Head of caudate nucleus (tissue), 42 donors: ENCODE measurements around the gene DLG1.

ENCODE experiments used
- DNase-seq, 42 donors: peaks; one replicate each; pipeline versions ENCODE4 v3.0.0 to v3.0.0-alpha.2; 2020 to 2021; ENCODE audit warnings: mixed read lengths in 7 of 42
- intact Hi-C: fragments of 100-400 bp; cut with DNase I; formaldehyde crosslinking; loops from one replicate; pipeline ENCODE4 v1.15.0; 2022

The DLG1 gene

DNA sequence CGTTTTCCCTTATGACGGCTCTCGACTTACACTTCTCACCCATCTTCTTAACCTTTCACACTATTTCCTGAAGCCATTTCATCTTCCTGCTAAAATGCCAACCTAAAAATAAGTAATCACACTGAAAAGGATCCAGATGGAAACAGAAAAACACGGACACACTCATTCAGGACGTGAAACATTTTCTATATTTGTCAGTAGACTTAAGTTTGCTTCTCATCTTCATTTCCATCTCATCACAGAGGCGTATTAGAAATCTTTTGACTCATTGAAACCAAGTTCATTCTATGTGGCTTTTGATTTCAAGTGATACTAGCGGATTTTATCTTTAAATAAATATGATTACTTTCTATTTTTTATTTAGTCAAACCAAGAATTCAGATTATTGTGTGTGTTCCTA, 27.4 kb upstream of the DLG1 start:
- no peak for DNase-seq
- intact Hi-C loops: no loop called here

DNA sequence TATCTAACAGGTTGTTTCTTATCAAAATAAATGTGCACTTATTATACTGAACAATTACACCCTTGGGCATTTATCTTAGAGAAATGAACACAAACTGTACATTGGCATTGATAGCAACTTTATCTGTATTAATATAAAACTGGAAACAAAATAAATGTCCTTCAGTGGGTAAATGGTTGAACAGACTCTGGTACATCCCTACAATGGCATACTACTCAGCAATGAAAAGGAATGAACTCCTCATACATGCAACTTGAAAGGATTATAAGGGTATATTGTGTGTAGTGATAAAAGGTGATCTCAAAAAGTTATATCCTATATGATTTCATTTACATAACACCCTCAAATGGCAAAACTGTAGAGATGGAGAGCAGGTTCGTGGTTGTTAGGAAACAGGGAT, 23.7 kb upstream of the DLG1 start:
- no peak for DNase-seq
- intact Hi-C loops: no loop called here

DNA sequence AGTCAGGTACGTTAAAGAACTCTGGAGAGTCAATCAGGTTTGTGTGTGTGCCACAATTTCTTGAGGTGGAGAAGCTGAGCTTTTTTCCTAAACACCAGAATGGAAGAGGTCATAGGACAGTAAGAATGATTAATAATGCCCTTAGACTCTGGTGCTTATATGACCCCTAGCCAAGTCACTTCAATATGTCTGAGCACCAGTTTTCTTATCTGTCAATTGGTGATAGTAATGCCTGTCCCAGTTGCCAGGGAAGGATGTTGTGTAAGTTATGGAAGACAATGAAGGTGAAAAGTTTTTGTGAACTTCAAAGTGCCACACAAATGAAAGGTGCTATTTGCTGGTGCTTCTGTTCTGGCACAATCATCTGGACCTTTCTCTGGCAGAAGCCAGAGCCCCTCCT, 22.2 kb upstream of the DLG1 start:
- intact Hi-C loops: no loop called here
- DNase-seq: no peak

GRCh38 chr3:197317250-197317963, 19.0 kb upstream of the DLG1 start:
- intact Hi-C loops: no loop called here
- no peak for DNase-seq

GRCh38 chr3:197312431-197312830, 14.0 kb upstream of the DLG1 start:
- DNase-seq: no peak
- intact Hi-C loops: no loop called here

DNA sequence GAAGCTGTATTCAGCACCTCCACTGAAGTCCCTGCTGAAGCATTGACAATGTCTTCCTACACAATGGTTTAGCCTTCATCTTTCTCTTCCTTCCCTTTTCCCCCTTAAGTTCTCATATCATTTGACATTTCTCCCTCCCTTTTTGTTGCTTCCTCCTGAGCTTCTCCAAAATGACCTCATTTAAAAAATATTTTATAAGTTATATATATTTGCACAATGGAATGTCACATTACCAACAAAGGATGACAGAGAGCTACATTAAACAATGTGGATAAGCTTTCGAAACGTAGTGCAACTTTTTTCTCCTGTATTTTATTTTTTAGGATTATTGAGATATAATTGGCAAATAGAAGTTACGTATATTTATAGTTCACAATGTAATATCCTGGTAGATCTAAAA, 13.2 kb upstream of the DLG1 start:
- no peak for DNase-seq
- intact Hi-C loops: no loop called here

- intact Hi-C loops: no loop called here
- no peak for DNase-seq
These were observed 11.3 kb upstream of the DLG1 start for GRCh38 chr3:197309528-197310361.

- intact Hi-C loops: no loop called here
- no peak for DNase-seq
These were observed 10.2 kb upstream of the DLG1 start for GRCh38 chr3:197308591-197308990.

- intact Hi-C loops: no loop called here
- DNase-seq: no peak
These were observed 8.1 kb upstream of the DLG1 start for GRCh38 chr3:197306374-197307086.

GRCh38 chr3:197305854-197306253, 7.4 kb upstream of the DLG1 start:
- no peak for DNase-seq
- intact Hi-C loops: no loop called here

DNA sequence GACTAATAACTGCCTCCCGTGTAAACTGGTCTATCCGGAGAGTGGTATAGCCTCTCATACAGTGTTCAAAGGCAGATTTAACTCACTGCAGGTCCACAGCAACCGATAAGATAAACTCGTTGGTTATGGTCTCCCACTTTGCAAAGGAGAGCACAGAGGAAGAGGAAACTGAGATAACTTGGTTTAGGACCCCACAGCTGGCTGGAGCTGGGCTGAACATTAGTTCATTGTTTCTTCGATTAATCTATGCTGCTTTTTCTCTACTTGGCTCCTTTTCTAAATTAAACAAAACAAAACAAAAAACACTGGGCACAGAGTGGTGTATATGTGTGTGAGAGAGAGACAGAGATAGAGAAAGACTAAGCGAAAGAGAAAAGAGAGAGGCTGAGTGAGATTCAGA, 5.0 kb upstream of the DLG1 start:
- intact Hi-C loops: no loop called here
- peak in 1 of 42 donors; percentile 40 for DNase-seq

- intact Hi-C loops: no loop called here
- DNase-seq: no peak
These were observed 4.4 kb upstream of the DLG1 start for GRCh38 chr3:197302696-197303341.

DNA sequence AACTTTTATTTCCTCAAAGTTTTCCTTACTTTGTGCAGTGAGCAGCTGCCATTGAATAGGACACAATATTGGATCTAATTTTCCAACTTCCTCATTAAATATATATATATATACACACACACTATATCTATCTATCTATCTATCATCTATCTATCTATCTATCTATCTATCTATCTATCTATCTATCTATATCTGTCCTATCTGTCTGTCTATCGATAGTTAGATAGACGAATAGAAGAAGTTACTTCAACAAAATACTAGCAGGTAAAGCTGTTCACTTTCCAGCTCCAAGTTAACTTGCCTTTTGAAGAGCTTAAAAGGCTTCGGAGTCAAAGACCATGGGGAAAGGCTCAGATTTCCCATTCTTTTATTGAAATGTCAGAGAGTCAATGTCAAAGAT, 3.6 kb upstream of the DLG1 start:
- DNase-seq: no peak
- intact Hi-C loops: no loop called here

DNA sequence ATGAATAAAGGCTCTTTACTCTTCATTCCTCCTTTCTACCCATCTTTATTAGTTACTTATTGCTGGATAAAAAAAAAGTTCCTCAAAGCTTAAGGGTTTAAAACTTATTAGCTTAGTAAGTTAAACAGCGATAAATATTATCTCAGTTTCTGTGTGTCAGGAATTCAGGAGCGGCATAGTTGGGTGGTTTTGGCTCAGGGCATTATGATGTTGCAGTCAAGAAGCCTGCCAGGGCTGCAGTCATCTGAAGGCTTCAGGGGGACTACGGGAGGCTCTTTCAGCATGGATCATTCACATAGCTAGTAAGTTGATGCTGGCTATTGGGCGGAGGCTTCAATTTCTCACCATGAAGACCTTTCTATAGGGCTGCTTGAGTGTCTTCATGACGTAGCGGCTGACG, 1.9 kb upstream of the DLG1 start:
- DNase-seq: peak in 1 of 42 donors; percentile 24
- intact Hi-C loops: no loop called here

GRCh38 chr3:197298945-197299854, 788 bp upstream of the DLG1 start:
- intact Hi-C loops: no loop called here
- peak in 16 of 42 donors; percentile 10 to 66 (median 38) for DNase-seq

DNA sequence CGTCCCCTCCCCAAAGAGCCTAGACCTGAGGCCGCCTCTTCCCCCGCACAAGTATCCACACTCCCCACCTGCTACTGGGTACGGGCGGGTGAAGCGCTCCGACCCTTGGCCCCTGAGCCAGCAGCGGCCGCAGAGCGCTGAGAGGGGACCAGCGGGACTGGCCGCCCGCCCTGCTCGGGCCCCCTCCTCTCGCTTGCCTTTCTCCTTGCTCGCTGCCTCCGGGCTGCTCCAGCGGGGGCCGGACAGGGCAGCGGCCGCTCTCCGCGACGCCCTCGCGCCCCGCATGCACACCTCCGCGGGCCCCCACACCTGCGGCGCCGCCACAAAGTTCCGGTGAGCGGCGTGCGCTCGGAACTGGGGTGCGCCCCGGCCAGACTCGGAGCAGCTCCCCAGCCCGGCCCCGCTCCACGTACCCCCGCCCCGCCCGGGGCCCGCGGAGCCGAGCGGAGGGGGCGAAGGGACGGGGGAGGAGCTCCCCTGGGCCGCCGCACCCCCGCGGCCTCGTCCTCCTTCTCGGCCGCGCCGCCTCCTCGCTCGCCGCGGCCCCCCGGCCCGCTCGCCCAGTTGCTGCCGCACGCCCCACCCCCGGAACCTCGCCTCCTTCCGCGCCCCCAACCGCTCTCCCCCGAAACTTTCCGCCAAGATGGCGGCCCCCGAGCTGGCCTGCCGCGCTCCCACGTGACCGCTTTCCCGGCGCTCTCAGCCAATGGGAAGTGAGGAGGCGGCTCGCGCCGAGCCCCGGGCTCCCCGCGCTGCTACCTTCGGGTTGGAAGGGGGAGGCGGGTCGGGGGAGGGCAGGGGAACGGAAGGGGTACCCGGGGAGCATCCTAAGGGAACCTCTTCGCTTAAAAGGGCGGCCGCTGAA, 704 bp downstream of the DLG1 start:
- intact Hi-C loops: no loop called here

GRCh38 chr3:197297002-197297401, 1.4 kb downstream of the DLG1 start:
- intact Hi-C loops: no loop called here
- peak in 1 of 42 donors; percentile 24 for DNase-seq

More for the DNA sequence above, 704 bp downstream of the DLG1 start:
- DNase-seq: peak; percentile 64 to 95 (median 90)

DNA sequence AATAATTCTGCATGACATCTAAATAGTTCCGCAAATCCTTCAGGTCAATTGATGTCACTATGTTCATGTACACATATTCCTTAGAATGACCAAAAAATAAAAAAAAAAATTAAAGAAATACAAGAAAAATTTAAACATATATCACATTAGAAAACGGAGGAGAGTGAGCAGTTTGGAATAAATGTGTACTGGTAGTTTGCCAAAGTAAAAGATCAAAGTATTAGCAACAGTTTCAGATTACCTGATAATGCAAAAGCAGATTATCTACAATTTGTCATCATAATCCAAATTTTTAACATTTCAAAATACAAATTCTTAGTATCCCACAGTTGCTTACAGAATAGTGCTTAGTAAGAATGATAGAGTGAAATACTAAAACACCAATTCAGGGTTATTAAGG, 1.9 kb downstream of the DLG1 start:
- DNase-seq: no peak
- intact Hi-C loops: no loop called here
